Tibial artery (tissue), 4 donors: ENCODE data around the gene NRXN2.

Experiments used
- DNase-seq, 2 donors: peaks; one replicate each; pipeline ENCODE4 v3.0.0-alpha.2; 2019
- H3K27ac ChIP-seq, 2 donors: fragments of 200-600 bp; sonication (generic) in 1 of 2; 1 replicate in 1 of 2; 2 replicates in 1 of 2; pipeline ENCODE4 v1.5.1; 2018 to 2019; ENCODE audit warnings: mild to moderate bottlenecking in 1 of 2
- H3K27me3 ChIP-seq, 2 donors: fragments of 200-600 bp; sonication (generic) in 1 of 2; one replicate each; pipeline versions ENCODE4 v1.5.1 to v1.6.0; 2016 to 2019
- H3K36me3 ChIP-seq, 3 donors: fragments of 200-600 bp; sonication (generic) in 2 of 3; one replicate each; pipeline ENCODE4 v1.5.1; 2016 to 2019; ENCODE audit warnings: mild to moderate bottlenecking in 2 of 3
- H3K4me1 ChIP-seq, 4 donors: fragments of 200-600 bp; sonication (generic) in 2 of 4; 1 replicate in 3 of 4; 2 replicates in 1 of 4; pipeline ENCODE4 v1.5.1; 2016 to 2019
- H3K4me3 ChIP-seq, 2 donors: fragments of 200-600 bp; sonication (generic) in 1 of 2; 1 replicate in 1 of 2; 2 replicates in 1 of 2; pipeline ENCODE4 v1.5.1; 2018 to 2019; ENCODE audit warnings: mild to moderate bottlenecking in 2 of 2
- H3K9me3 ChIP-seq, 3 donors: fragments of 200-600 bp; sonication (generic) in 1 of 3; one replicate each; pipeline ENCODE4 v1.5.1; 2016 to 2019
- CTCF ChIP-seq, 2 experiments: fragments of 200-600 bp in 1 of 2; fragments of 450-650 bp in 1 of 2; IDR thresholded peaks; one replicate each; pipeline ENCODE4 v1.5.1; 2017 to 2019; ENCODE audit warnings: antibody characterized with exemption in 2 of 2, mild to moderate bottlenecking in 1 of 2, moderate library complexity in 1 of 2
- intact Hi-C: fragments of 100-400 bp; cut with DNase I; formaldehyde crosslinking; loops from one replicate; pipeline ENCODE4 v1.15.0; 2023; ENCODE audit warnings: low total_unique reads

The NRXN2 gene

GRCh38 chr11:64720640-64721358 is 2.2 kb downstream of the NRXN2 start:
- Histone ChIP-seq H3K4me3 (no peak overlapping the region), H3K27me3 (peaks cover 0 to 71% of the 10 kb centered on the region in 2 donors), H3K9me3 (no peaks in the 10 kb centered on the region), H3K4me1 (peaks cover 0 to 7% (median 3%) of the 10 kb centered on the region in 4 donors), H3K27ac (no peak overlapping the region), H3K36me3 (no peaks in the 10 kb centered on the region)
- intact Hi-C loops: loop anchor here (5.0 to 10.0 kb wide), 4 partner anchors 66 to 336 kb away; no protein-coding TSS in a partner anchor
- TF ChIP-seq CTCF (IDR thresholded peaks at IDR 0.05): no peak
- DNase-seq: no peak

GRCh38 chr11:64720167-64720566 is 2.8 kb downstream of the NRXN2 start:
- intact Hi-C loops: loop anchor here (5.0 to 10.0 kb wide), 4 partner anchors 65 to 335 kb away; no protein-coding TSS in a partner anchor
- no peak for DNase-seq
- H3K9me3 ChIP-seq: no peaks in the 10 kb centered on the region
- H3K27me3 ChIP-seq: peaks cover 0 to 77% of the 10 kb centered on the region in 2 donors
- no peak overlapping the region for H3K27ac ChIP-seq
- peaks cover 0 to 7% (median 3%) of the 10 kb centered on the region in 4 donors for H3K4me1 ChIP-seq
- H3K4me3 ChIP-seq: no peak overlapping the region
- no peaks in the 10 kb centered on the region for H3K36me3 ChIP-seq
- TF ChIP-seq CTCF (IDR thresholded peaks at IDR 0.05): no peak

DNA sequence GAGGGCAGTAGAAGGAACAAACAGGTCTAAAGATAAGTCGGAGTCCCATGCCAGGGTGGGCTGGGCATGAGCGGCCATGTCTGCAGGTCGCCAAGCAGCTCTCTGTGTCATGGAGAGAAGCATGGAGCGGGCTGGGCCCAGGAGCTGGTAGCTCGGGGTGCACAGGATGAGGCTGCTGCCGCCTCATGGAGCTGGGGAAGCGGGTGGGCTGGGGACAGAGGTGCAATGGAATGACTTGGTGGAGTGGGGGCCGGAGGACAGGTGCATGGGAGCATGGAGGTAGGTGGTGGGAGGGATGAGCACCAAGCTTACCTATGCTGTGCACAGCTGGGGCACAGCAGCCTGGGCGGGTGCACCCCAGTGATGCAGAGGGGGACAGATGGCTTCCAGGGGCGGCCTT is 3.6 kb downstream of the NRXN2 start:
- peaks cover 3 to 84% of the 10 kb centered on the region in 2 donors for H3K27me3 ChIP-seq

GRCh38 chr11:64718780-64719124 is 4.2 kb downstream of the NRXN2 start:
- Histone ChIP-seq H3K36me3 (no peaks in the 10 kb centered on the region), H3K4me1 (peaks cover 0 to 8% (median 4%) of the 10 kb centered on the region in 4 donors), H3K27me3 (peaks cover 3 to 91% of the 10 kb centered on the region in 2 donors), H3K27ac (no peak overlapping the region), H3K4me3 (no peak overlapping the region), H3K9me3 (no peaks in the 10 kb centered on the region)
- intact Hi-C loops: no loop called here
- DNase-seq: no peak
- TF ChIP-seq CTCF (IDR thresholded peaks at IDR 0.05): no peak

More for the DNA sequence above, 3.6 kb downstream of the NRXN2 start:
- Histone ChIP-seq H3K27ac (no peak overlapping the region), H3K9me3 (no peaks in the 10 kb centered on the region), H3K4me1 (peaks cover 0 to 7% (median 3%) of the 10 kb centered on the region in 4 donors), H3K36me3 (no peaks in the 10 kb centered on the region), H3K4me3 (no peak overlapping the region)
- intact Hi-C loops: no loop called here
- DNase-seq: no peak
- no peak for TF ChIP-seq CTCF (IDR thresholded peaks at IDR 0.05)

- intact Hi-C loops: no loop called here
- TF ChIP-seq CTCF (IDR thresholded peaks at IDR 0.05): no peak
- Histone ChIP-seq H3K27me3 (peaks cover 3 to 96% of the 10 kb centered on the region in 2 donors), H3K27ac (no peak overlapping the region), H3K4me1 (peaks cover 0 to 8% (median 5%) of the 10 kb centered on the region in 4 donors), H3K36me3 (no peaks in the 10 kb centered on the region), H3K4me3 (no peak overlapping the region), H3K9me3 (no peaks in the 10 kb centered on the region)
- DNase-seq: no peak
Observed at GRCh38 chr11:64718084-64718779, 4.8 kb downstream of the NRXN2 start.
